GM23248 (cell line): Measurements from ENCODE around the gene UROC1.

ENCODE experiments used
- EZH2 ChIP-seq: fragments of 200-600 bp; sonication (generic); IDR thresholded peaks from 2 replicates; pipeline ENCODE4 v1.6.1; 2018; ENCODE audit warnings: antibody characterized with exemption, mild to moderate bottlenecking; ENCODE audit not compliant: insufficient read depth, poor library complexity, severe bottlenecking
- EZH2phosphoT487 ChIP-seq: fragments of 200-600 bp; sonication (generic); IDR thresholded peaks from 2 replicates; pipeline ENCODE4 v1.6.1; 2018; ENCODE audit warnings: antibody characterized with exemption, moderate library complexity, mild to moderate bottlenecking, low read depth; ENCODE audit not compliant: insufficient read depth

GRCh38 chr3:126557761-126558160 lies 40.2 kb upstream of the UROC1 start:
- TF ChIP-seq EZH2phosphoT487 = no peak
- TF ChIP-seq EZH2 = no peak
